HCT116 (cell line): ENCODE data around the gene RAB3B. TPM values are rescaled to one million over a fixed set of nuclear protein-coding genes. Genes with fewer than 3 reads are reported as not detected.

Source experiments
- ATAC-seq: fragments of 200-7000 bp; cut with Tn5 transposase; 2 replicates; pipeline ENCODE4 v1.9.1; 2020; ENCODE audit warnings: mild to moderate bottlenecking, moderate library complexity
- BruUV-seq: library from RNA; stranded (reverse); fragments of 400-500 nt; replicated peaks from 2 replicates; lab custom pipeline; 2021; lab: Mats Ljungman, UMichigan
- CTCF ChIA-PET: fragments of 300-600 bp; sonication (Branson Sonifier 250); formaldehyde crosslinking; loops from one replicate; lab custom pipeline; 2021; ENCODE audit warnings: antibody characterized with exemption; lab: Charles Lee
- POLR2A ChIA-PET: fragments of 300-600, 350-600 bp; sonication (Branson Sonifier 250); formaldehyde crosslinking; loops from one replicate; lab custom pipeline; 2021; ENCODE audit warnings: antibody characterized with exemption; lab: Charles Lee
- RAD21 ChIA-PET, 2 experiments: fragments of 300-600 bp; sonication (Branson Sonifier 250); formaldehyde crosslinking; loops; one replicate each; lab custom pipeline; 2023; ENCODE audit warnings: low total read pairs in 2 of 2; ENCODE audit not compliant: uncharacterized antibody in 2 of 2, unreplicated experiment in 2 of 2, low non-redundant PET in 1 of 2; lab: Charles Lee
- DNase-seq: peaks from one replicate; pipeline ENCODE4 v3.0.0-alpha.2; 2010; ENCODE audit warnings: low read depth, low spot score
- H2AFZ ChIP-seq: fragments of 200-600 bp; shearing (Covaris generic), sonication (generic); 2 replicates; pipeline ENCODE4 v1.6.1; 2017; ENCODE audit warnings: low read depth, mixed run types, mixed read lengths, antibody characterized with exemption, low read length; ENCODE audit not compliant: poor library complexity, severe bottlenecking
- H3K27ac ChIP-seq: 2 replicates; pipeline ENCODE4 v1.5.1; 2012; ENCODE audit warnings: low read depth, low read length
- H3K27me3 ChIP-seq: fragments of 200-600 bp; sonication (generic); 2 replicates; pipeline ENCODE4 v1.6.1; 2016; ENCODE audit warnings: mixed run types, low read length, mixed read lengths; ENCODE audit not compliant: insufficient read depth
- H3K36me3 ChIP-seq, 2 experiments: fragments of 200-500 bp in 1 of 2; fragments of 200-600 bp in 1 of 2; sonication (Bioruptor generic) in 1 of 2; sonication (generic) in 1 of 2; 2 replicates each; pipeline versions ENCODE4 v1.5.1 to v1.6.1; 2014 to 2016; ENCODE audit warnings: low read length in 2 of 2, inconsistent platforms in 1 of 2, mixed read lengths in 1 of 2, mixed run types in 1 of 2; ENCODE audit not compliant: insufficient read depth in 2 of 2, control insufficient read depth in 1 of 2
- H3K4me1 ChIP-seq, 2 experiments: fragments of 200-600 bp in 1 of 2; sonication (generic) in 1 of 2; 2 replicates each; pipeline versions ENCODE4 v1.5.1 to v1.6.1; 2012 to 2017; ENCODE audit warnings: low read length in 2 of 2, inconsistent platforms in 1 of 2, mild to moderate bottlenecking in 1 of 2, mixed read lengths in 1 of 2, mixed run types in 1 of 2, moderate library complexity in 1 of 2; ENCODE audit not compliant: insufficient read depth in 2 of 2, control insufficient read depth in 1 of 2
- H3K4me2 ChIP-seq: fragments of 200-600 bp; sonication (generic); 2 replicates; pipeline ENCODE4 v1.6.1; 2017; ENCODE audit warnings: mixed run types, low read length, mixed read lengths
- H3K4me3 ChIP-seq, 2 experiments: fragments of 200-600 bp in 1 of 2; sonication (generic) in 1 of 2; replicated peaks in 1 of 2; 2 replicates each; pipeline ENCODE4 v1.5.1; 2011 to 2016; ENCODE audit warnings: low read length in 2 of 2, control low read depth in 1 of 2, low read depth in 1 of 2, mild to moderate bottlenecking in 1 of 2, mixed read lengths in 1 of 2, mixed run types in 1 of 2
- H3K79me2 ChIP-seq: fragments of 200-600 bp; sonication (generic); 2 replicates; pipeline ENCODE4 v1.6.1; 2017; ENCODE audit warnings: mild to moderate bottlenecking, mixed run types, low read length, moderate library complexity, mixed read lengths; ENCODE audit not compliant: insufficient read depth
- H3K9ac ChIP-seq: fragments of 200-600 bp; sonication (generic); 2 replicates; pipeline ENCODE4 v1.6.1; 2016; ENCODE audit warnings: low read length, mixed read lengths
- H3K9me2 ChIP-seq: fragments of 200-600 bp; sonication (generic), shearing (Covaris generic); 2 replicates; pipeline ENCODE4 v1.6.1; 2017; ENCODE audit warnings: mixed run types, mild to moderate bottlenecking, moderate library complexity; ENCODE audit not compliant: insufficient read depth
- H3K9me3 ChIP-seq, 2 experiments: fragments of 200-500 bp in 1 of 2; fragments of 200-600 bp in 1 of 2; sonication (Bioruptor generic) in 1 of 2; sonication (generic) in 1 of 2; 2 replicates each; pipeline ENCODE4 v1.6.1; 2014 to 2017; ENCODE audit warnings: low read length in 2 of 2, mixed read lengths in 2 of 2, inconsistent platforms in 1 of 2, low read depth in 1 of 2, mild to moderate bottlenecking in 1 of 2, mixed run types in 1 of 2, moderate library complexity in 1 of 2; ENCODE audit not compliant: control insufficient read depth in 1 of 2, insufficient read depth in 1 of 2
- H4K20me1 ChIP-seq: fragments of 200-600 bp; sonication (generic), shearing (Covaris generic); 2 replicates; pipeline ENCODE4 v1.6.1; 2017; ENCODE audit warnings: mixed run types, mild to moderate bottlenecking, moderate library complexity; ENCODE audit not compliant: insufficient read depth
- CEBPB ChIP-seq: IDR thresholded peaks from 2 replicates; pipeline ENCODE4 v1.6.1; 2012; ENCODE audit warnings: low read depth
- EGR1 ChIP-seq: IDR thresholded peaks from 2 replicates; pipeline ENCODE4 v1.6.1; 2012; ENCODE audit warnings: low read depth
- EZH2 ChIP-seq: fragments of 200-600 bp; sonication (generic); IDR thresholded peaks from 2 replicates; pipeline ENCODE4 v1.6.1; 2017; ENCODE audit warnings: antibody characterized with exemption, mixed run types
- EZH2phosphoT487 ChIP-seq: fragments of 200-600 bp; IDR thresholded peaks from 2 replicates; pipeline ENCODE4 v1.6.1; 2018; ENCODE audit warnings: antibody characterized with exemption, borderline replicate concordance
- MAX ChIP-seq: IDR thresholded peaks from 2 replicates; pipeline ENCODE4 v1.6.1; 2012
- POLR2A ChIP-seq: IDR thresholded peaks from 2 replicates; pipeline ENCODE4 v1.7.0; 2011; ENCODE audit warnings: borderline replicate concordance; ENCODE audit not compliant: insufficient read depth, insufficient read length; ENCODE audit errors: extremely low read depth
- POLR2AphosphoS5 ChIP-seq: IDR thresholded peaks from 2 replicates; pipeline ENCODE4 v1.6.1; 2011; ENCODE audit warnings: mild to moderate bottlenecking, low read depth, low read length, moderate library complexity
- RAD21 ChIP-seq: IDR thresholded peaks from 2 replicates; pipeline ENCODE4 v1.6.1; 2012; ENCODE audit warnings: low read depth, mild to moderate bottlenecking
- SP1 ChIP-seq: IDR thresholded peaks from 2 replicates; pipeline ENCODE4 v1.6.1; 2012; ENCODE audit warnings: low read depth
- SRF ChIP-seq: IDR thresholded peaks from 2 replicates; pipeline ENCODE4 v1.6.1; 2012; ENCODE audit warnings: low read depth
- TCF7L2 ChIP-seq: IDR thresholded peaks from 2 replicates; pipeline ENCODE4 v1.7.0; 2011; ENCODE audit warnings: borderline replicate concordance, inconsistent platforms; ENCODE audit not compliant: insufficient read depth, insufficient read length; ENCODE audit errors: extremely low read depth
- YY1 ChIP-seq: IDR thresholded peaks from 2 replicates; pipeline ENCODE4 v1.6.1; 2011; ENCODE audit warnings: low read length, low read depth, moderate library complexity, mild to moderate bottlenecking; ENCODE audit not compliant: insufficient replicate concordance; ENCODE audit errors: extremely low read depth
- ZFX ChIP-seq: fragments of 450-650 bp; IDR thresholded peaks from 2 replicates; pipeline ENCODE4 v1.6.1; 2017
- ZNF274 ChIP-seq: fragments of 200-500 bp; sonication (Bioruptor generic); IDR thresholded peaks from 2 replicates; pipeline ENCODE4 v1.6.1; 2014; ENCODE audit warnings: mild to moderate bottlenecking, low read depth, low read length, inconsistent platforms
- intact Hi-C: fragments of 100-400 bp; cut with micrococcal nuclease; formaldehyde crosslinking; loops from 2 replicates; pipeline ENCODE4 v1.10.0; 2022
- total RNA-seq: library from RNA; stranded (reverse); gene quantifications from one replicate; pipeline ENCODE4 v1.2.1, GENCODE V29; 2021; ENCODE audit not compliant: unreplicated experiment
- TF ChIP-seq, protein P1 (sequence below): IDR thresholded peaks from 2 replicates; pipeline ENCODE4 v1.6.1; 2012
- TF ChIP-seq, protein P2 (sequence below), 3 experiments: fragments of 200-600 bp in 1 of 3; sonication (generic) in 1 of 3; IDR thresholded peaks in 2 of 3; conservative IDR thresholded peaks in 1 of 3; 2 replicates each; pipeline ENCODE4 v1.5.1; 2012 to 2017; ENCODE audit warnings: low read depth in 2 of 3, low read length in 2 of 3, antibody characterized with exemption in 1 of 3, borderline replicate concordance in 1 of 3, control low read depth in 1 of 3, mild to moderate bottlenecking in 1 of 3, mixed read lengths in 1 of 3, mixed run types in 1 of 3, moderate library complexity in 1 of 3; ENCODE audit not compliant: insufficient read depth in 1 of 3

The RAB3B gene
- total RNA-seq, 1 experiment from 2014 or later = 15.1 TPM

DNA sequence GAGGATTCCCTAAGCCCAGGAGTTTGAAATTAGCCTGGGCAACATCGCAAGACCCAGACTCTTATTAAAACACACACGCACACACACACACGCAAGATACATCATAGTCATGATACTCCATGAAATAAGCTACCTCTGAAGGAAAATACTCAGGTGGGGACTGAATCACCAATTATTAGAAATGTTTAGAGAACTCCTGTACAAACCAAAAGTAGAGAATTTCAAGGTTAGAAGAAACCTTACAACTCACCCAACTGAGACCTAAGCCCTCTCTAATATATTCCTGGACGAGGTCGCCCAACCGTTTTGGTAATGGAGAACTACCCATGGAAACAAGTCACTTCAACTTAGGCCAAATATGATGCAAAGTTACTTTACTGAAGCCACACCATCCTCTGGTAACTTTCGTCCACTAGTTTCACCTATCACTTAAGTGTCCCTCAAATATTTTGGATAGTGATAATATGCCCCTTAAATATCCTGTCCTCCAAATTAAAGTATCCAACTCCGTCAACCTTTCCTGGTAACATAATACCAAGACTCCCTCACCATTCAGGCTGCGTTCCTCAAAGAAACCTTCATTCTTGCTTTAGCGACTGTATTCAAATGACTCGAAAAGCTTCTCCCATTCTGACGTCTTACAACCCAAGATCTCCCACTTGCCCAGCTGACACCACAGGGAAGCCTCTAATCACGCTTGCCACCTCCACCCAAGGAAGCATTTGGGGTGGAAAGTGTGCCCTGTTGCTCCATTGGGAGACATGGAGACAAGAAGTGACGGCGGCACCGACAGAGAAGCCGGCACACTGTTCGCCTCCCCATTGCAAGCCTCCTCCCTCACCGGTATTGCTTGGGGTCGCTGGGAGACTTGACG, 112.8 kb downstream of the RAB3B start:
- Histone ChIP-seq H3K4me3 (peak overlapping the region; percentile 74 to 80), H3K4me2 (peak overlapping the region; percentile 96), H3K36me3 (0 out of 4 replicates have a peak, but pooled peaks cover 0 to 5% of the 10 kb centered on the region in 2 experiments), H3K27ac (peak overlapping the region; percentile 89), H4K20me1 (no peaks in the 10 kb centered on the region), H2AFZ (no peak overlapping the region)
- DNase-seq (no peak), ATAC-seq (peak; percentile 3; the same call in 1 of the 2 replicates)
- no peak for TF ChIP-seq RAD21
- TF ChIP-seq ZNF274 = no peak
- TF ChIP-seq POLR2AphosphoS5 = no peak
- TF ChIP-seq EZH2phosphoT487 = no peak
- TF ChIP-seq ZFX = no peak
- no peak for TF ChIP-seq TCF7L2
- no peak for TF ChIP-seq SRF
- TF ChIP-seq, protein P1, sequence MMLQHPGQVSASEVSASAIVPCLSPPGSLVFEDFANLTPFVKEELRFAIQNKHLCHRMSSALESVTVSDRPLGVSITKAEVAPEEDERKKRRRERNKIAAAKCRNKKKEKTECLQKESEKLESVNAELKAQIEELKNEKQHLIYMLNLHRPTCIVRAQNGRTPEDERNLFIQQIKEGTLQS = no peak
- TF ChIP-seq POLR2A = no peak
- no peak for TF ChIP-seq EZH2
- TF ChIP-seq, protein P2, sequence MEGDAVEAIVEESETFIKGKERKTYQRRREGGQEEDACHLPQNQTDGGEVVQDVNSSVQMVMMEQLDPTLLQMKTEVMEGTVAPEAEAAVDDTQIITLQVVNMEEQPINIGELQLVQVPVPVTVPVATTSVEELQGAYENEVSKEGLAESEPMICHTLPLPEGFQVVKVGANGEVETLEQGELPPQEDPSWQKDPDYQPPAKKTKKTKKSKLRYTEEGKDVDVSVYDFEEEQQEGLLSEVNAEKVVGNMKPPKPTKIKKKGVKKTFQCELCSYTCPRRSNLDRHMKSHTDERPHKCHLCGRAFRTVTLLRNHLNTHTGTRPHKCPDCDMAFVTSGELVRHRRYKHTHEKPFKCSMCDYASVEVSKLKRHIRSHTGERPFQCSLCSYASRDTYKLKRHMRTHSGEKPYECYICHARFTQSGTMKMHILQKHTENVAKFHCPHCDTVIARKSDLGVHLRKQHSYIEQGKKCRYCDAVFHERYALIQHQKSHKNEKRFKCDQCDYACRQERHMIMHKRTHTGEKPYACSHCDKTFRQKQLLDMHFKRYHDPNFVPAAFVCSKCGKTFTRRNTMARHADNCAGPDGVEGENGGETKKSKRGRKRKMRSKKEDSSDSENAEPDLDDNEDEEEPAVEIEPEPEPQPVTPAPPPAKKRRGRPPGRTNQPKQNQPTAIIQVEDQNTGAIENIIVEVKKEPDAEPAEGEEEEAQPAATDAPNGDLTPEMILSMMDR (IDR thresholded peaks at IDR 0.05 in 2 of 3, conservative IDR thresholded peaks at IDR 0.05 in 1 of 3; ENCODE audit: borderline replicate concordance in 1 of 3, insufficient read depth in 1 of 3, low read depth in 2 of 3, low read length in 2 of 3) = no peak
- TF ChIP-seq CEBPB = no peak
- no peak for TF ChIP-seq SP1
- no peak for TF ChIP-seq EGR1
- TF ChIP-seq YY1 = no peak
- no peak for TF ChIP-seq MAX
- TF ChIP-seq, all 23 proteins: peak for 0
- intact Hi-C loops = no loop called here
- no peaks in the 10 kb centered on the region for H3K9me2 ChIP-seq
- RAD21 ChIA-PET = no interaction called here
- H3K27me3 ChIP-seq = no peaks in the 10 kb centered on the region
- TSS peak; percentile 53 for BruUV-seq
- POLR2A ChIA-PET = no interaction called here
- H3K9me3 ChIP-seq = no peaks in the 10 kb centered on the region
- peaks cover 9 to 20% of the 10 kb centered on the region in 2 experiments; a peak in 3 of 4 replicates for H3K4me1 ChIP-seq
- CTCF ChIA-PET = no interaction called here
- peak overlapping the region; percentile 100 for H3K9ac ChIP-seq
- H3K79me2 ChIP-seq = peaks cover 58% of the 10 kb centered on the region
